ENCODE measurements around the gene ZNF627. TPM values are rescaled to one million over a fixed set of nuclear protein-coding genes. Genes with fewer than 3 reads are reported as not detected.

The ZNF627 gene
- total RNA-seq, 2 experiments from 2014 or later: 6.1 to 6.5 TPM

- ATAC-seq: no peak
- intact Hi-C loops (cut with micrococcal nuclease): loop anchor here (2.0 kb wide), 1 partner anchor 26 kb away; no protein-coding TSS in a partner anchor
- no peaks in the 10 kb centered on the region for H3K27me3 Mint-ChIP-seq
- no peaks in the 10 kb centered on the region for H3K9me3 Mint-ChIP-seq
- DNase-seq: no peak
- no peak for TF ChIP-seq CTCF (IDR thresholded peaks at IDR 0.05)
- ChIA-PET POLR2A (no interaction called here), CTCF (interaction anchor here (0.9 to 2.7 kb wide), 4 partner anchors 8 to 57 kb away, joined by 3 to 10 read pairs (median 3); partner anchors contain the start of gene ECSIT)
- no peak overlapping the region for H3K4me3 Mint-ChIP-seq
- H3K36me3 Mint-ChIP-seq (ENCODE audit: low read depth): no peaks in the 10 kb centered on the region
- no peak overlapping the region for H3K27ac Mint-ChIP-seq
- H3K4me1 Mint-ChIP-seq (ENCODE audit: low read depth): peaks cover 16% of the 10 kb centered on the region
Measured at GRCh38 chr19:11586331-11586730, 11.0 kb upstream of the ZNF627 start.

- H3K36me3 Mint-ChIP-seq (ENCODE audit: low read depth): no peaks in the 10 kb centered on the region
- ChIA-PET CTCF (interaction anchor here (0.6 to 4.1 kb wide), 11 partner anchors 11 to 207 kb away, joined by 3 to 39 read pairs (median 3); partner anchors contain the start of gene ELOF1), POLR2A (interaction anchor here (1.0 to 1.1 kb wide), 2 partner anchors 9 to 28 kb away, joined by 3 to 4 read pairs; partner anchors contain the start of gene ELOF1)
- peak; percentile 86 for TF ChIP-seq CTCF (IDR thresholded peaks at IDR 0.05)
- H3K4me3 Mint-ChIP-seq: no peak overlapping the region
- DNase-seq: peak; percentile 90
- no peak overlapping the region for H3K27ac Mint-ChIP-seq
- ATAC-seq: peak; percentile 100
- intact Hi-C loops (cut with micrococcal nuclease): loop anchor here (2.0 kb wide), 1 partner anchor 27 kb away; no protein-coding TSS in a partner anchor
- peaks cover 8% of the 10 kb centered on the region for H3K4me1 Mint-ChIP-seq (ENCODE audit: low read depth)
- H3K27me3 Mint-ChIP-seq: no peaks in the 10 kb centered on the region
- H3K9me3 Mint-ChIP-seq: no peaks in the 10 kb centered on the region
Measured at GRCh38 chr19:11587302-11587974, 9.8 kb upstream of the ZNF627 start.

GRCh38 chr19:11587975-11588631 lies 9.2 kb upstream of the ZNF627 start:
- intact Hi-C loops (cut with micrococcal nuclease): loop anchor here (2.0 kb wide), 1 partner anchor 27 kb away; no protein-coding TSS in a partner anchor
- Mint-ChIP-seq H3K27me3 (no peaks in the 10 kb centered on the region), H3K4me1 (ENCODE audit: low read depth) (peaks cover 8% of the 10 kb centered on the region), H3K4me3 (no peak overlapping the region), H3K36me3 (ENCODE audit: low read depth) (no peaks in the 10 kb centered on the region), H3K9me3 (no peaks in the 10 kb centered on the region), H3K27ac (no peak overlapping the region)
- peak; percentile 50 for TF ChIP-seq CTCF (IDR thresholded peaks at IDR 0.05)
- ChIA-PET CTCF (interaction anchor here (0.6 to 4.1 kb wide), 12 partner anchors 9 to 207 kb away, joined by 3 to 39 read pairs (median 4); partner anchors contain the start of genes ELOF1 and ZNF627), POLR2A (interaction anchor here (1.0 to 1.1 kb wide), 2 partner anchors 9 to 29 kb away, joined by 3 to 4 read pairs; partner anchors contain the start of gene ELOF1)
- no peak for DNase-seq
- no peak for ATAC-seq

- ChIA-PET POLR2A (interaction anchor here (1.5 kb wide), 1 partner anchor 35 kb away, joined by 3 read pairs; the partner anchor contains the start of gene ELOF1), CTCF (interaction anchor here (1.3 to 2.4 kb wide), 2 partner anchors 32 to 34 kb away, joined by 3 to 7 read pairs; no protein-coding TSS in a partner anchor)
- ATAC-seq: no peak
- no peak for DNase-seq
- peaks cover 5% of the 10 kb centered on the region for H3K36me3 Mint-ChIP-seq (ENCODE audit: low read depth)
- H3K27ac Mint-ChIP-seq: no peak overlapping the region
- intact Hi-C loops (cut with micrococcal nuclease): no loop called here
- H3K4me1 Mint-ChIP-seq (ENCODE audit: low read depth): peaks cover 11% of the 10 kb centered on the region
- no peaks in the 10 kb centered on the region for H3K27me3 Mint-ChIP-seq
- no peak for TF ChIP-seq CTCF (IDR thresholded peaks at IDR 0.05)
- H3K9me3 Mint-ChIP-seq: no peaks in the 10 kb centered on the region
- no peak overlapping the region for H3K4me3 Mint-ChIP-seq
Measured at GRCh38 chr19:11594084-11594483, 3.2 kb upstream of the ZNF627 start.
